Endothelial cell of umbilical vein (primary cell): ENCODE measurements around the gene SLC24A1. TPM values are rescaled to one million over a fixed set of nuclear protein-coding genes. Genes with fewer than 3 reads are reported as not detected.

Experiments
- BruUV-seq: library from RNA; stranded (reverse); fragments of 400-500 nt; replicated peaks from 2 replicates; lab custom pipeline; 2021; lab: Mats Ljungman, UMichigan
- CTCF ChIA-PET: fragments of 300-600, 350-600 bp; sonication (Branson Sonifier 250); formaldehyde crosslinking; loops from one replicate; lab custom pipeline; 2021; ENCODE audit warnings: antibody characterized with exemption, inconsistent platforms; lab: Charles Lee
- POLR2A ChIA-PET: fragments of 300-600, 350-600 bp; sonication (Branson Sonifier 250); formaldehyde crosslinking; loops from one replicate; lab custom pipeline; 2021; ENCODE audit warnings: antibody characterized with exemption, inconsistent platforms; lab: Charles Lee
- DNase-seq: peaks from one replicate; pipeline ENCODE4 v3.0.0-alpha.2; 2011; ENCODE audit warnings: low read depth, low spot score
- FAIRE-seq: peaks from 2 replicates; lab custom pipeline; 2011; peaks lifted over from hg19 to GRCh38; lab: Jason Lieb, UNC
- H2AFZ ChIP-seq: 2 replicates; pipeline ENCODE4 v1.6.0; 2012; ENCODE audit warnings: low read depth, low read length, control low read depth, inconsistent platforms
- H3K27ac ChIP-seq: 2 replicates; pipeline ENCODE4 v1.5.1; 2011; ENCODE audit warnings: low read depth, mild to moderate bottlenecking, control low read depth, low read length, moderate library complexity; ENCODE audit not compliant: insufficient read depth
- H3K27me3 ChIP-seq, 2 experiments: 2 replicates each; pipeline versions ENCODE4 v1.6.0 to v1.6.1; 2011; ENCODE audit warnings: low read length in 2 of 2, mixed read lengths in 1 of 2; ENCODE audit not compliant: control insufficient read depth in 2 of 2, insufficient read depth in 2 of 2
- H3K36me3 ChIP-seq, 2 experiments: 2 replicates in 1 of 2; 3 replicates in 1 of 2; pipeline ENCODE4 v1.5.1; 2011; ENCODE audit warnings: low read length in 2 of 2, mild to moderate bottlenecking in 1 of 2, moderate library complexity in 1 of 2; ENCODE audit not compliant: control insufficient read depth in 2 of 2, insufficient read depth in 2 of 2; ENCODE audit errors: extremely low read depth in 1 of 2
- H3K4me1 ChIP-seq: 3 replicates; pipeline ENCODE4 v1.5.1; 2011; ENCODE audit warnings: mild to moderate bottlenecking, low read length; ENCODE audit not compliant: control insufficient read depth, insufficient read depth; ENCODE audit errors: extremely low read depth
- H3K4me2 ChIP-seq: 2 replicates; pipeline ENCODE4 v1.6.1; 2011; ENCODE audit warnings: low read length, control low read depth, mixed read lengths; ENCODE audit not compliant: insufficient read depth
- H3K4me3 ChIP-seq, 3 experiments: fragments of 200-600 bp in 1 of 3; sonication (generic), shearing (Covaris generic) in 1 of 3; replicated peaks in 1 of 3; 2 replicates each; pipeline ENCODE4 v1.5.1; 2011 to 2016; ENCODE audit warnings: control low read depth in 3 of 3, low read length in 3 of 3, mild to moderate bottlenecking in 2 of 3, inconsistent platforms in 1 of 3, low read depth in 1 of 3, moderate library complexity in 1 of 3; ENCODE audit not compliant: insufficient read depth in 1 of 3
- H3K79me2 ChIP-seq: 2 replicates; pipeline ENCODE4 v1.6.0; 2012; ENCODE audit warnings: low read length, inconsistent platforms; ENCODE audit not compliant: control insufficient read depth, insufficient read depth
- H3K9ac ChIP-seq: replicated peaks from 2 replicates; pipeline ENCODE3; 2011; ENCODE audit warnings: low read length, control low read depth; ENCODE audit not compliant: insufficient read depth; ENCODE audit errors: extremely low read depth
- H3K9me1 ChIP-seq: replicated peaks from 3 replicates; pipeline ENCODE4 v1.6.0; 2011; ENCODE audit warnings: mild to moderate bottlenecking, low read length; ENCODE audit not compliant: control insufficient read depth, insufficient read depth; ENCODE audit errors: extremely low read depth
- H3K9me3 ChIP-seq: replicated peaks from 2 replicates; pipeline ENCODE4 v1.5.1; 2012; ENCODE audit warnings: low read length, inconsistent platforms; ENCODE audit not compliant: control insufficient read depth, insufficient read depth
- H4K20me1 ChIP-seq: replicated peaks from 2 replicates; pipeline ENCODE3; 2011; ENCODE audit warnings: mild to moderate bottlenecking, low read length; ENCODE audit not compliant: control insufficient read depth, insufficient read depth; ENCODE audit errors: extremely low read depth
- EZH2 ChIP-seq: IDR thresholded peaks from 2 replicates; pipeline ENCODE4 v1.6.1; 2012; ENCODE audit warnings: borderline replicate concordance, low read depth, mild to moderate bottlenecking, moderate library complexity, low read length, inconsistent platforms; ENCODE audit not compliant: severe bottlenecking
- FOS ChIP-seq: IDR thresholded peaks from 2 replicates; pipeline ENCODE4 v1.6.1; 2011; ENCODE audit warnings: mild to moderate bottlenecking, low read length, moderate library complexity, borderline replicate concordance; ENCODE audit not compliant: insufficient read depth
- GATA2 ChIP-seq: IDR thresholded peaks from 2 replicates; pipeline ENCODE4 v1.7.0; 2011; ENCODE audit warnings: low read depth, mild to moderate bottlenecking, moderate library complexity, mixed read lengths, low read length; ENCODE audit not compliant: insufficient read length, insufficient read depth
- JUN ChIP-seq: IDR thresholded peaks from 2 replicates; pipeline ENCODE4 v1.6.1; 2011; ENCODE audit warnings: borderline replicate concordance, low read depth; ENCODE audit not compliant: insufficient read length, insufficient read depth
- MYC ChIP-seq: IDR thresholded peaks from one replicate; pipeline ENCODE4 v1.6.1; 2011; ENCODE audit warnings: mild to moderate bottlenecking, low read depth, low read length
- POLR2A ChIP-seq: IDR thresholded peaks from 2 replicates; pipeline ENCODE4 v1.6.1; 2012; ENCODE audit warnings: low read depth, mild to moderate bottlenecking, control low read depth, low read length
- POLR2AphosphoS5 ChIP-seq: IDR thresholded peaks from 2 replicates; pipeline ENCODE4 v1.6.1; 2012; ENCODE audit warnings: low read depth, mild to moderate bottlenecking, control low read depth, low read length, moderate library complexity; ENCODE audit not compliant: insufficient read depth
- dilution Hi-C: fragments of 300-500 bp; cut with MboI; formaldehyde crosslinking; loops from one replicate; pipeline ENCODE4 v1.15.0; 2019; ENCODE audit warnings: low sequenced_read_pairs; ENCODE audit not compliant: extremely low pct_ligation_motif_present
- intact Hi-C: fragments of 100-400 bp; cut with micrococcal nuclease; formaldehyde crosslinking; loops from one replicate; pipeline ENCODE4 v1.10.0; 2022
- polyA plus RNA-seq, 4 experiments: library from polyadenylated mRNA; depleted of rRNA in 3 of 4; stranded (reverse) in 3 of 4; unstranded in 1 of 4; fragments of >200 nt; gene quantifications; 2 replicates each; pipeline versions ENCODE4 v1.2.1 to v1.2.3, GENCODE V29; 2011 to 2012; ENCODE audit warnings: missing spikeins in 1 of 4
- total RNA-seq: library from RNA; stranded (reverse); gene quantifications from 2 replicates; pipeline ENCODE4 v1.2.3, GENCODE V29; 2021
- TF ChIP-seq, protein P1 (sequence below), 2 donors: IDR thresholded peaks; 1 replicate in 1 of 2; 2 replicates in 1 of 2; pipeline ENCODE4 v1.5.1; 2011; ENCODE audit warnings: low read length in 2 of 2, mild to moderate bottlenecking in 2 of 2, moderate library complexity in 2 of 2, control low read depth in 1 of 2, inconsistent platforms in 1 of 2, low read depth in 1 of 2; ENCODE audit not compliant: insufficient read depth in 1 of 2; ENCODE audit errors: extremely low read depth in 1 of 2
- TF ChIP-seq, protein P2 (sequence below): IDR thresholded peaks from 2 replicates; pipeline ENCODE4 v1.6.1; 2011; ENCODE audit not compliant: insufficient read depth, insufficient read length

SLC24A1 gene
- total and polyA plus RNA-seq, 2 donors (not counting 3 experiments of a cell fraction or from before 2014, with no cell fraction given): 3.6 to 7.3 TPM

DNA sequence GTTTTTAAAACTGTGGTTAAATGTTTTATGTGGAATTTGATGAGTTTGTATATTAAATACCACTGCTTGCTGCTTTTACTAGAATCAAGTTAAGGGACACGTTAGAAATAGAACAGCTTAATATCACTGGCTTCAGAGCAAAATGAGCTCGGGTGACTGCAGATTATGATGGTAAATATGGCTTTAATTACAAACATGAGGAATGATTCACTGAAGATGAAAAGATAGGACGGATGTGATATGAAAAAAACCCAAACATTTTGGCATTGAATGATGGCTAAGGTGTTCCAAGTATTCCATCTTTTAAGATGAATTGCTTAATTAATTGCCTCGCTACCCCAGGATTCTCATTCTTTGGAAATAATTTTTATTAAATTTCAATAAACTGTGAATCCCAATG, 33.7 kb downstream of the SLC24A1 start:
- intact Hi-C loops: no loop called here
- Histone ChIP-seq H3K79me2 (no peaks in the 10 kb centered on the region), H3K4me2 (no peak overlapping the region), H2AFZ (no peak overlapping the region), H3K27me3 (no peaks in the 10 kb centered on the region), H3K9me3 (no peaks in the 10 kb centered on the region), H3K4me3 (no peak overlapping the region), H3K9me1 (no peaks in the 10 kb centered on the region), H3K27ac (no peak overlapping the region), H4K20me1 (no peaks in the 10 kb centered on the region), H3K4me1 (peaks cover 28% of the 10 kb centered on the region), H3K9ac (no peak overlapping the region), H3K36me3 (peaks cover 3 to 7% of the 10 kb centered on the region in 2 experiments)
- TF ChIP-seq GATA2: no peak
- TF ChIP-seq, protein P1, sequence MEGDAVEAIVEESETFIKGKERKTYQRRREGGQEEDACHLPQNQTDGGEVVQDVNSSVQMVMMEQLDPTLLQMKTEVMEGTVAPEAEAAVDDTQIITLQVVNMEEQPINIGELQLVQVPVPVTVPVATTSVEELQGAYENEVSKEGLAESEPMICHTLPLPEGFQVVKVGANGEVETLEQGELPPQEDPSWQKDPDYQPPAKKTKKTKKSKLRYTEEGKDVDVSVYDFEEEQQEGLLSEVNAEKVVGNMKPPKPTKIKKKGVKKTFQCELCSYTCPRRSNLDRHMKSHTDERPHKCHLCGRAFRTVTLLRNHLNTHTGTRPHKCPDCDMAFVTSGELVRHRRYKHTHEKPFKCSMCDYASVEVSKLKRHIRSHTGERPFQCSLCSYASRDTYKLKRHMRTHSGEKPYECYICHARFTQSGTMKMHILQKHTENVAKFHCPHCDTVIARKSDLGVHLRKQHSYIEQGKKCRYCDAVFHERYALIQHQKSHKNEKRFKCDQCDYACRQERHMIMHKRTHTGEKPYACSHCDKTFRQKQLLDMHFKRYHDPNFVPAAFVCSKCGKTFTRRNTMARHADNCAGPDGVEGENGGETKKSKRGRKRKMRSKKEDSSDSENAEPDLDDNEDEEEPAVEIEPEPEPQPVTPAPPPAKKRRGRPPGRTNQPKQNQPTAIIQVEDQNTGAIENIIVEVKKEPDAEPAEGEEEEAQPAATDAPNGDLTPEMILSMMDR (IDR thresholded peaks at IDR 0.05; ENCODE audit: extremely low read depth in 1 of 2, insufficient read depth in 1 of 2, low read depth in 1 of 2, low read length in 2 of 2): no peak
- TF ChIP-seq JUN: no peak
- no peak for TF ChIP-seq POLR2A
- no peak for TF ChIP-seq FOS
- no peak for TF ChIP-seq POLR2AphosphoS5
- no peak for TF ChIP-seq EZH2
- TF ChIP-seq MYC: no peak
- TF ChIP-seq, protein P2, sequence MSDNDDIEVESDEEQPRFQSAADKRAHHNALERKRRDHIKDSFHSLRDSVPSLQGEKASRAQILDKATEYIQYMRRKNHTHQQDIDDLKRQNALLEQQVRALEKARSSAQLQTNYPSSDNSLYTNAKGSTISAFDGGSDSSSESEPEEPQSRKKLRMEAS: no peak
- BruUV-seq: no TSS peak
- POLR2A ChIA-PET: no interaction called here
- CTCF ChIA-PET: interaction anchor here (0.6 to 0.7 kb wide), 2 partner anchors 17 to 162 kb away, joined by 3 read pairs; no protein-coding TSS in a partner anchor
- FAIRE-seq (no peak), DNase-seq (no peak)
- dilution Hi-C loops: no loop called here
